GM12872 (cell line): ENCODE data around the gene S100A5.

Experiments
- TF ChIP-seq, protein P1 (sequence below): IDR thresholded peaks from 3 replicates; pipeline ENCODE4 v1.5.1; 2011; ENCODE audit warnings: low read depth, mild to moderate bottlenecking, low read length, moderate library complexity; ENCODE audit not compliant: insufficient read depth

Gene S100A5, protein sequence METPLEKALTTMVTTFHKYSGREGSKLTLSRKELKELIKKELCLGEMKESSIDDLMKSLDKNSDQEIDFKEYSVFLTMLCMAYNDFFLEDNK

DNA sequence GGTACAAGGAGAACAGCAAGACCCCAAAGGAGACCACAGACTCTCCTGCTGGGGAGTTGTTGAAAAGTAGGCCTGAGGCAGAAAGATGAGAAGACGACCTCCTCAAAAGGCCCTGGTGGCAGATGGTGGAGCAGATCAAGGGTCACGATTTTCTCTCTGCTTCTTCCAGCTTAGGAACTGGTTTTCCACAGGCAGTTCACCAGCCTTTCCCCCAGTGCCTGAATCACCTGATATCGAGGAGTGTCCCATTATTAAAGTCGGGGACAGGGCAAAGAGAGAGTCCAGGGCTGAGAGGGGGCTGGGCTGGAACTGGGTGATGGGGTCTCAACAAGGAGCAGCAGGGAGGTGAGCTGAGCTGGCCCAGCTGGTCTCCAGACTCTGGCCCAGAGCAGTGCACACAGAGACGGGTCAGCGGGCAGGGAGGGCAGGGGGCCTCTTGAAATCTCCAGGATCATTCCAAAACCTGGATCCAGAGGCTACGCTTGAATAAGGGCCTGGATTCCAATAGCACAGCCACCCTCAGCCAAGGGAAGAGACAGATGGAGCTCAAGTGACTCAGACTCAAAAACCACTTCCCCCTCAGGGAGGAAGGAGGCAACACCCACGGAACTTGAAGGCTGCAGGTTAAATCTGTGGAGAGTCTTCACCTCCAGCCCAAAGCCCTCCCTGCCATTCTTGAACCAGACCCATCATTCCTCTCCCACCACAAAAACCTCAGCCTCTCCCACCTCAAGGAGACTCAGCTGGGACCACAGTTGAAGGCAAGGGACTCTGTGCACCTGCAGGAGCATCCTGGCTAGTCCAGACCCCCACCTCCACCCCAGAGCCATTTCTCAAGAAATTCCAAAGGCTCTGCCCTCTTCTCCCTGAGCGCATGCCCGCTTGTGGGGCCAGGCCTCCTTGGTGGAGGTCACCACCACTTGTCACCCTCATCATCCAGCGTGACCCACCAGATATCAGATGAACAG is at the start of gene S100A5:
TSS of gene S100A5 (minus strand) at position 541 of the 968 bp plus-strand sequence. CDS start 743 bp downstream, outside the sequence.
- TF ChIP-seq, protein P1, sequence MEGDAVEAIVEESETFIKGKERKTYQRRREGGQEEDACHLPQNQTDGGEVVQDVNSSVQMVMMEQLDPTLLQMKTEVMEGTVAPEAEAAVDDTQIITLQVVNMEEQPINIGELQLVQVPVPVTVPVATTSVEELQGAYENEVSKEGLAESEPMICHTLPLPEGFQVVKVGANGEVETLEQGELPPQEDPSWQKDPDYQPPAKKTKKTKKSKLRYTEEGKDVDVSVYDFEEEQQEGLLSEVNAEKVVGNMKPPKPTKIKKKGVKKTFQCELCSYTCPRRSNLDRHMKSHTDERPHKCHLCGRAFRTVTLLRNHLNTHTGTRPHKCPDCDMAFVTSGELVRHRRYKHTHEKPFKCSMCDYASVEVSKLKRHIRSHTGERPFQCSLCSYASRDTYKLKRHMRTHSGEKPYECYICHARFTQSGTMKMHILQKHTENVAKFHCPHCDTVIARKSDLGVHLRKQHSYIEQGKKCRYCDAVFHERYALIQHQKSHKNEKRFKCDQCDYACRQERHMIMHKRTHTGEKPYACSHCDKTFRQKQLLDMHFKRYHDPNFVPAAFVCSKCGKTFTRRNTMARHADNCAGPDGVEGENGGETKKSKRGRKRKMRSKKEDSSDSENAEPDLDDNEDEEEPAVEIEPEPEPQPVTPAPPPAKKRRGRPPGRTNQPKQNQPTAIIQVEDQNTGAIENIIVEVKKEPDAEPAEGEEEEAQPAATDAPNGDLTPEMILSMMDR, result no peak

DNA sequence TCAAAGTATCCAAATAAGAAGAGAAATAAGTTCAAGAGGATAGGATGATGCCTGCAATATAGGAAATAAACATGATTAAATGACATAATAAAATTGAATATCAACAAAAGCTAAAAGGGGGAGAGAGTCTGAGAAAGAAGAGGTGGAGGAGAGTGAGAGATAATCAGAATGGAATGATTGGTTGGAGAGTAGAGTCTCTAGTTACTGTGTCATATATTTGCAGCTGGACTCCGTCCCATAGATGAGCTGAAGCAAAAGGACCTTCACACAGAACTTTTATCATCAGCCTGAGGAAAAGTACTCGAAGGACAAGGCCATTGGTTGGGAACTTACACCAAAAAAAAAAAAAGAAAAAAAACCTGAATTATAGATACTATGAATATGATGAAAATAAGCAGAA is 47.7 kb upstream of the S100A5 start:
- TF ChIP-seq, protein P1, result no peak

DNA sequence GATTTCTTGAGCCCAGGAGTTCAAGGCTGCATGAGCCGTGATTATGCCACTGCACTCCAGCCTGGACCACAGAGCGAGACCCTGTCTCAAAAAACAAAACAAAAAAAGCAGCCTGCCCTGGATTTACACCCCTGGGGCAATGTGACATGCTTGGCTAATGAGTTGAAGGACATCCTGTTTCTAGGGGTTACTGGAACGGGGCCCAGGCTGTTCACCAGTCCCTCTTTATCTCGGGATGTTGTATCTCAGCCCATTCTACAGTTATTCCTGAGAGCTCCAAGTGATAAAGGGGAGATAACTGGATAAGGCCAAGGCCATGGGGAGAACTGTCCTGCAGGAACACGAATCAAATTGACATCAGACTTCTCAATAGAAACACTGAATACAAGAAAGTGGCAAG is 46.6 kb upstream of the S100A5 start:
- TF ChIP-seq, protein P1, result no peak

DNA sequence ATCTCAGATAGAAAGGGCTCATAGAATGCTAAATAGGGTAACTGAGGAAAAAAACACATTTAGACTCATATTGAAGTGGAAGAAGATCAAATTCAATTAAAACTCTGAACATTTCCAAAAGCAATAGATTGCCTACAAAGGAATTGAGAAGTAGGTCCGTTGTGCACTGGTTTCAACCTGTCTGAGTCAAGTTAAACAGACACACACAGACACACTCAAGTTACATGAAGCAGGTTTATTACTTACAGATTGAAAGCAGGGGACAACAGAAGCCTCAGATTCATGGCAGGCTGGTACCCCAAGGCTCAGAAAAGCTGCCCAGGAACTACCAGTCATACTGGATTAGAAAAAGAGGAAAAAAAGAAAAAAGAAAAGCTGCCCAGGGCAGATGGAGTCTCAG is 45.6 kb upstream of the S100A5 start:
- TF ChIP-seq, protein P1, result no peak

DNA sequence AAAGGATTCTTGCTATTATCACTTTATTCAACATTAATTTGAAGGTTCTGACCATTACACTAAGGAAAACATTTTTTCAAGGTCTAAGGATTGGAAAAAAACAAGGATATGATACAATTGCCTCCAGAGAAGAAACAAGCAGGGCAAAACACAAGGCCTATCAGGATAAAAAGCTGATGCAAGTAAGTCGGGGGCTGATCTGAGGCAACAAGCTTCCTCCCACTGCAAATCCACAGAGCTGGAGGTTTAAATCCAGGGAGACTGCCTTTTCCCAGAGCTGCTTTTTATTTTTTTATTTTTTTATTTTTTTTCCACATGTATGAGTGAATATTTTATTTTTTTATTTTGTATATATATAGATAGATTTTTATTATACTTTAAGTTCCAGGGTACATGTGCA is 44.3 kb upstream of the S100A5 start:
- TF ChIP-seq, protein P1, result no peak

DNA sequence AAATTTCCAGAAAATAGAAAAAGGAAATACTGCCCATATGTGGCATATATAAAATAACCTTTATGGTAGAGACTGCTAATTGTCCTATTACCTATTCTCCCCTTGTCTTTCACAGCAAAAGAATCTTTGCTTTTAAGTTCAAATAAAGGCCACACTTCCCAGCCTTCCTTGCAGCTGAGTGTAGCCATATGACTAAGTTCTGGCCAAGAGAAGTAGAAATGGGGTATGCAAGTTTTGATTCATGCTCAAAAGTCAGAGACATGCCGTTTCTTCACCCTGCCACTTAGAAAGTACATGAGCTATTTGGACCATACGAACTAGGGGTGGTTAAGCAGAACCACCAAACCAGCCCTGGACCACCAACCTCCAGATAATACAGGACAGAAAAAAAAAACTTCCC is 43.2 kb upstream of the S100A5 start:
- TF ChIP-seq, protein P1, result no peak

DNA sequence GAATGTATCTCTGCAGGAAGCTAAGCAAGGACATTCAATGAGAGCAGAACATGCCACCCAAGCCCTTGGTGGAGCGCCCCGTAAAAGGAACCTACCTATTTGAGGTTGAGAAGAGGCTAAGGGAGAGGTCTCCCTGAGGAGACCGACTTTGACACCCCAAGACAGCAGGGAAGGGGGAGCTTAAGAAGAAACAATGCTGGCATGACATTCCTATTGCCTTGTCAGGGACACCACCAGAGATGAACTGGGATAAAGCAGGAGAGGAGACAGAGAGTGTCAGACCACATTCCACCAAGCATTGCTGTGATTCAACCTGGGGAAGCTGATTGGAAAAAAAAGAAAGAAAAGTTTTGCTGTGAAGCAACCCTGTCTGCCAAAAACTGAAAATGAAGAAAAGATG is 38.2 kb upstream of the S100A5 start:
- TF ChIP-seq, protein P1, result no peak
